ENCODE data around the gene CADPS2. TPM values are rescaled to one million over a fixed set of nuclear protein-coding genes. Genes with fewer than 3 reads are reported as not detected.

The CADPS2 gene
- total RNA-seq, 2 experiments from 2014 or later: not detected

GRCh38 chr7:122407195-122407594, 479.1 kb downstream of the CADPS2 start:
- H2AFZ ChIP-seq (ENCODE audit: low read length): no peak overlapping the region
- H3K9me2 ChIP-seq (ENCODE audit: insufficient read depth, low read length): no peaks in the 10 kb centered on the region
- no peaks in the 10 kb centered on the region for H3K4me1 ChIP-seq (ENCODE audit: insufficient read depth, low read length, poor library complexity, severe bottlenecking)
- no peaks in the 10 kb centered on the region for H3K79me2 ChIP-seq (ENCODE audit: insufficient read depth, low read depth, low read length)
- no peak overlapping the region for H3K4me3 ChIP-seq (ENCODE audit: low read depth, low read length, poor library complexity, severe bottlenecking)
- no peak overlapping the region for H3K27ac ChIP-seq (ENCODE audit: low read depth, low read length, poor library complexity, severe bottlenecking)
- no peaks in the 10 kb centered on the region for H3K9me3 ChIP-seq (ENCODE audit: low read length)
- TF ChIP-seq EZH2phosphoT487 (IDR thresholded peaks at IDR 0.05; ENCODE audit: borderline replicate concordance, low read depth, low read length) (no peak), CTCF (conservative IDR thresholded peaks at IDR 0.05; ENCODE audit: low read length) (no peak)
- intact Hi-C loops (cut with micrococcal nuclease; ENCODE audit: unreplicated experiment): no loop called here
- DNase-seq (ENCODE audit: low spot score): no peak
- ChIA-PET CTCF (ENCODE audit: unreplicated experiment) (no interaction called here), POLR2A (no interaction called here)
- H3K4me2 ChIP-seq (ENCODE audit: low read length): no peak overlapping the region
- no peaks in the 10 kb centered on the region for H3K36me3 ChIP-seq (ENCODE audit: insufficient read depth, low read length)
- no peaks in the 10 kb centered on the region for H4K20me1 ChIP-seq (ENCODE audit: insufficient read depth, low read length)
- no TSS peak for BruUV-seq (replicated peaks)

- no peaks in the 10 kb centered on the region for H3K79me2 ChIP-seq (ENCODE audit: insufficient read depth, low read depth, low read length)
- H3K27ac ChIP-seq (ENCODE audit: low read depth, low read length, poor library complexity, severe bottlenecking): no peak overlapping the region
- no peak overlapping the region for H3K4me2 ChIP-seq (ENCODE audit: low read length)
- no peaks in the 10 kb centered on the region for H3K4me1 ChIP-seq (ENCODE audit: insufficient read depth, low read length, poor library complexity, severe bottlenecking)
- TF ChIP-seq EZH2phosphoT487 (IDR thresholded peaks at IDR 0.05; ENCODE audit: borderline replicate concordance, low read depth, low read length) (no peak), CTCF (conservative IDR thresholded peaks at IDR 0.05; ENCODE audit: low read length) (no peak)
- H2AFZ ChIP-seq (ENCODE audit: low read length): no peak overlapping the region
- no peaks in the 10 kb centered on the region for H3K9me3 ChIP-seq (ENCODE audit: low read length)
- CTCF ChIA-PET (ENCODE audit: unreplicated experiment): no interaction called here
- H3K4me3 ChIP-seq (ENCODE audit: low read depth, low read length, poor library complexity, severe bottlenecking): no peak overlapping the region
- no peaks in the 10 kb centered on the region for H3K9me2 ChIP-seq (ENCODE audit: insufficient read depth, low read length)
- no peaks in the 10 kb centered on the region for H4K20me1 ChIP-seq (ENCODE audit: insufficient read depth, low read length)
- POLR2A ChIA-PET: no interaction called here
- no peak for DNase-seq (ENCODE audit: low spot score)
- intact Hi-C loops (cut with micrococcal nuclease; ENCODE audit: unreplicated experiment): no loop called here
- H3K36me3 ChIP-seq (ENCODE audit: insufficient read depth, low read length): no peaks in the 10 kb centered on the region
- BruUV-seq (replicated peaks): no TSS peak
Measured at GRCh38 chr7:122403113-122403512, 483.1 kb downstream of the CADPS2 start.

DNA sequence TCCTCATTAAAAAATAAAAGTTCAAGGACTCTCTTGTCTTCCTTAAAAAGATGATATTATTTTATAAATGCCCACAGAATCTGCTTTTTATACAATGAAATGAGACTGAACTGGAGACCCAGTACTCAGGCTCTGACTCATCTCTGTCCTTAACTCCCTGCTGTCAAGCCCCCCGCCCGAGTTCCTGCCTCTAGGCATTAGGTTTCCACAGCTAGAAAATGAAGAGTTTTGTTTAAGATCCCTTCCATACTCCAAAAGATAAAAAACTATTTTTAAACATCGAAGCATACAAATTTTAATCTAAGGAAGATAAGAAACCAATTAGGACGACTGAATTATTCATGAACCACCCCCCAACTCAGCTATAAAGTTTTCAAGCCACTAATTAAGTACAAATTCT, 484.0 kb downstream of the CADPS2 start:
- Histone ChIP-seq H3K4me2 (ENCODE audit: low read length) (no peak overlapping the region), H3K36me3 (ENCODE audit: insufficient read depth, low read length) (no peaks in the 10 kb centered on the region), H2AFZ (ENCODE audit: low read length) (no peak overlapping the region), H3K27ac (ENCODE audit: low read depth, low read length, poor library complexity, severe bottlenecking) (no peak overlapping the region), H3K9me3 (ENCODE audit: low read length) (no peaks in the 10 kb centered on the region), H4K20me1 (ENCODE audit: insufficient read depth, low read length) (no peaks in the 10 kb centered on the region), H3K4me3 (ENCODE audit: low read depth, low read length, poor library complexity, severe bottlenecking) (no peak overlapping the region), H3K79me2 (ENCODE audit: insufficient read depth, low read depth, low read length) (no peaks in the 10 kb centered on the region), H3K9me2 (ENCODE audit: insufficient read depth, low read length) (no peaks in the 10 kb centered on the region), H3K4me1 (ENCODE audit: insufficient read depth, low read length, poor library complexity, severe bottlenecking) (no peaks in the 10 kb centered on the region)
- no peak for DNase-seq (ENCODE audit: low spot score)
- BruUV-seq (replicated peaks): no TSS peak
- ChIA-PET POLR2A (no interaction called here), CTCF (ENCODE audit: unreplicated experiment) (no interaction called here)
- intact Hi-C loops (cut with micrococcal nuclease; ENCODE audit: unreplicated experiment): no loop called here
- TF ChIP-seq CTCF (conservative IDR thresholded peaks at IDR 0.05; ENCODE audit: low read length): no peak
